HG02852 (cell line): ENCODE data around the gene ZNF785.
"Not testable (repeated sequence)": the region's sequence is repeated elsewhere in the genome, so short reads cannot be mapped to it uniquely, and the experiment has no call there.

Experiments
- ATAC-seq: cut with Tn5 transposase; IDR thresholded peaks from one replicate; pipeline ENCODE4 v1.9.1; 2021; ENCODE audit warnings: mild to moderate bottlenecking, moderate library complexity; ENCODE audit not compliant: unreplicated experiment

Gene ZNF785

GRCh38 chr16:30585400-30586191, at the start of gene ZNF785:
ZNF785 (minus strand) TSS chr16:30585697; CDS start chr16:30585611, 86 bp downstream.
- peak; percentile 87 for ATAC-seq

DNA sequence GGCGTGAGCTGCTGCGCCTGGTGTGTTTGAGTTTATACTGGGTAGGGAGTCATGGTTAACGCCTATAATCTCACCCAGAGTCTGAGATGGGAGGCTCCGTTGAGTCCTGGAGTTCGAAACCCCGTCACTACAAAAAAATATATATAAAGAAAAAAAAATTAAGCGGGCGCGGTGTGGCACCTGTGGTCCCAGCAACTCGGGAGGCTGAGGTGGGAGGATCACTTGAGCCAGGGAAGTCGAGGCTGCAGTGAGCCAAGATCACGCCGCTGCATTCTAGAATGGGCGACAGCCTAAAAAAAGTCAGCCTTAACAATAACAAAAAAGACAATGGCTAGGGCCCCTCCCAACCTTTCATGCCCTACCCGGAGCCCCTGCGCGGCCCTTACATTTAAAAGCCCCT, 48.0 kb upstream of the ZNF785 start:
- ATAC-seq, result no peak

DNA sequence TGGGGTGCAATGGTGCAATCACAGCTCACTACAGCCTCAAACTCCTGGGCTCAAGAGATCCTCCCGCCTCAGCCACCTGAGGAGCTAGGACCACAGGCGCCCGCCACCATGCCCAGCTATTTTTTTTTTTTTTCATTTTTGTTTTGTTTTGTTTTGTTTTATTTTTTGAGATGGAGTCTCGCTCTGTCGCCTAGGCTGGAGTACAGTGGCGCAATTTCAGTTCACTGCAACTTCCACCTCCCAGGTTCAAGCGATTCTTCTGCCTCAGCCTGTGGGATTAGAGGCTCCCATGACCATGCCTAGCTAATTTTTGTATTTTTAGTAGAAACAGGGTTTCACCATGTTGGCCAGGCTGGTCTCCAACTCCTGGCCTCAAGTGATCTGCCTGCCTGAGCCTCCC, 47.0 kb upstream of the ZNF785 start:
- not testable (repeated sequence) for ATAC-seq

DNA sequence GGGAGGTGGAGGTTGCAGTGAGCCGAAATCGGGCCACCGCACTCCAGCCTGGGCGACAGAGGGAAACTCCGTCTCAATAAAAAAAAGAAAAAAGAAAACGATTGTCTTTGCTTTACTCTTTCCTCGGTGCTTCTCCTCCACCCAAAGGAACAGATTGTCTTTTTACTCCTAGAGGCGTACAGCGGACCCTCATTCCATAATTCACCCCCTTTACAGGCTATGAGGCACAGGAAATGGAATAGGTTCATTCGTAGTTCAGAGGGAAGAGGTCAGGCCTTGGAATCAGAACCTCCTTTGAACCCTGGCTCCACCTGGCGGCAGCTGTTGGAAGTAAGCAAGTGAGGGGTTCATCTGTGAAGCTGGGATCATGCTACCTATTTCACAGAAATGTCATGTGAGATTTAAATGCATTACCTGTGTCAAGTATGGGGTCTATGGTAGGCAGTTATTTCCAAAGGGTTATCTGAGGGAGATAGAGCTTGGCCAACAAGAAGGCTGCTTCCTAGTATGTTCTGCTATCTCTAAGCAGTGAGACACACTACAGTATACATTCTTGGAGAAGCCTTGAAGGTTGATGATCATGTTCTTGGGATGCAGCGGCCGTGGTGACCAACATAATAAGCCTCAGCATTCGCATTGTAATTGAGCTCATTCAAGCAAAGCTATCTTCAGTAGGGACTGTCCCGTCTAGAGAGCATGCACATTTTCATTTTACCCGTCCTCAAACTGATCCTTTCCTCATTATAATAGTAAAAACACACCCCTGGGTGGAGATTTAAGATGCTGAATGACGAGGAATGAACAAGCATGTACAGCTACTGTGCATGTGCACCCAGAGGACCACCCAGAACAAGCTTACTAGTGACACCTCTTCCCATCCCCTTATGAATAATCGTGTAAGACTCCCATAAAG, 43.4 kb upstream of the ZNF785 start:
- no peak for ATAC-seq

DNA sequence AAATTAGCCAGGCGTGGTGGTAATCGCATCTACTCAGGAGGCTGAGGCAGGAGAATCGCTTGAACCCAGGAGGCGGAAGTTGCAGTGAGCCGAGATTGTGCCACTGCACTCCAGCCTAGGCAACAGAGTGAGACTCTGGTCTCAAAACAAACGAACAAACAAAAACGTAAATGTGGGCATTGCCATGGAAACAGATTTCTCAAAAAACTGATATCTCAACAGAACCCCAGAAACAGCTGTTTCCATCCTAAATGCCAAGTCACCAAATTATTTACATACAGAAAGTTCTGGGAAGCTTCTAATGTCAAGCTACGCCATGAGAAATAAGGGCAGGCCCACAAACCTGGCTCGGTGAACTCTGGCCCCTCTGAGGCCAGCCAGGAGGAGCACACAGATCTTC, 40.7 kb upstream of the ZNF785 start:
- ATAC-seq, result no peak

- ATAC-seq, result no peak
These were observed 38.2 kb upstream of the ZNF785 start for GRCh38 chr16:30623536-30624283.

GRCh38 chr16:30622455-30623032, 37.0 kb upstream of the ZNF785 start:
- no peak for ATAC-seq

DNA sequence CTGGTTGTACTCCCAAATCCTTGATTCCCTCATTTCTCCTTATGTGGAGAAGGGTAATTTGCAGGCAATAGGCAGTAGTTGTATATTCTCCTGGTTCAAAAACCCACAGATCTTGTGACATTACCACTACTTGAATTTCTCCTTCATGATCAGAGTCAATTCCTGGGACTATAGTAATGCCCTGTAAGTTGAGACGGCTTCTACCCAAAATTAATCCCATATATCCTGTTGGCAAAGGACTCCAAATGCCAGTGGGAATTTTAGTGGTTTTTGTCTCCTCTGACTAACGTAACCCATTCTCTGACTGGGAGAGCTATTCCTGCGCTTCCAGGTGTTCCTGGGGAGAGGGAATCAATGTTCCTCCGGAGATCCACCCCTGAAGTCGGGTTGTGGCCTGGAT, 36.3 kb upstream of the ZNF785 start:
- ATAC-seq, result no peak

- no peak for ATAC-seq
These were observed 34.7 kb upstream of the ZNF785 start for GRCh38 chr16:30620169-30620568.

GRCh38 chr16:30619638-30620037, 34.1 kb upstream of the ZNF785 start:
- ATAC-seq, result no peak

- no peak for ATAC-seq
These were observed 33.7 kb upstream of the ZNF785 start for GRCh38 chr16:30619202-30619601.

DNA sequence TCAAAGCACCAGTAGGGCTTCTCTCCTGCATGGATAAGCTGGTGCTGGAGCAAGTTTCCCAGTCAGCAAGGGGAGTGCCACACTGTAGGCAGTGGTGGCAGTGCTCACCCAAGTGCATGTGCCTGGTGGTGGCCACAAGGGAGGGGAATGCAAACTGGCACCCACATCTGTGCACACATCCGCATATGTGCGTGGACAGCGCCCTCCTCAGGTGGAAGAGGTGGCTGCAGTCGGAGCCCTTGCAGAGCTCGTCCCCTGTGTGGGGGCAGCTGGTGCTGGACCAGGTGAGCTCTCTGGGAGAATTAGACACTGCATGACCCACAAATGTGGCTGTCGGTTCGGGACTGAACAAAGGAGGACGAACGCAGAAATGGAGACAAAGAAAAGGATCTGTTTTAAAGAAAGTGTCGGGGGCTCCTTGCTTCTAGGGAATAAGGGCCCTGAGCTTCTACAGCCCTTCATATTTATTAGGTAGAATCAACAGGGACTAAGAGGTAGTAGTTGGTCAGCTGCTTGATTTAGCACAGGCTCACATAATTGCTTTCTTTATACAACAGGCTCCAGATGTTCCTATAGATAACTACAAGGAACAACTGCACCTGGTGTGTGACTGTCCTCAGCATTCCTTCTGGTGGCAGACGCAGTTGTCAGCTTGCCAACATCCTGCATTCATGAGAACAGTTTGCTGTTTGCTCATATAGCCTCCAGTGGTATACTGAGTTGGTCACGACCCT, 30.0 kb upstream of the ZNF785 start:
- no peak for ATAC-seq

GRCh38 chr16:30609926-30610839, 24.7 kb upstream of the ZNF785 start, which contains the start of gene ZNF689:
ZNF689 (minus strand) TSS chr16:30610389; CDS start chr16:30610041, 348 bp downstream.
- peak; percentile 87 for ATAC-seq

DNA sequence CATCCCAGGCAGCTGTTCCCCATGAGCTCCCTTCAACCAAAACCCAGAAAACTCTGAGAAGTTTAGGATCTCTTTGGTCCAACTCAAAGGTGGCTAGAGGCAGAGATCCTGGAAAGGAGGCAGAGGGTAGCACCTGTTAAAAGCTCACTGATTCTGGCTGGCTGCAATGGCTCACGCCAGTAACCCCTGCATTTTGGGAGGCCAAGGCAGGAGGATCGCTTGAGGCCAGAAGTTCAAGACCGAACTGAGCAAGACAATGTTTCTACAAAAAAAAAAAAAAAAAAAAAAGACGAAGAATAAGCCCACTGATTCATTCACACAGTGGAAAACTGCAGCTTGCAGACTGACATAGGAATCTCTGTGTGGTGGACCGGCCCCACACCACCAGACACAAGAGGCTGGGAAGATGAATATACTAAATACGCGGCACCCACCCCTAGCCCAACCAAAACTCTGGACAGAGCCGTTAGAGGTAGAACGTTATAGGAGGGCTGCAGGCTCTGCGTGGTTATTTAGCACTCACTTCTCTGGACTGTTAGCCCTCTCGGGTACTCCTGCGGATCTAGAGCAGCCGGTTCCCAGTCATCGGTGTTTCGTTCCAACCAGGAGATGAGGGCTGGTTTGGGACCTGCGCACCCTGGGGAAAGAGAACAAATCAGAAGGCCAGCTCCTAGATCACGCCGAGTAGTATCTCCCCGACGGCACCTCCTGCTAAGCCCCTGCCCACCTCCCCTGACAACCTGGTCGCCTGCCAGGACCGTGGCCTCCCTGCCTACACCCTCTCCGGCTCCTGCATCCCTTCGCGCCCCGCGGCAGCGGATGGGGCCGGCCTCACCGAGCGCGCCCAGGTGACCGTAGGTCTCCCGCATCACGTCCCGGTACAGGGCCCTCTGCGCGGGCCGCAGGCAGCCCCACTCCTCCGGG, 23.8 kb upstream of the ZNF785 start:
- ATAC-seq, result peak; percentile 29

GRCh38 chr16:30606004-30606403, 20.5 kb upstream of the ZNF785 start:
- no peak for ATAC-seq

DNA sequence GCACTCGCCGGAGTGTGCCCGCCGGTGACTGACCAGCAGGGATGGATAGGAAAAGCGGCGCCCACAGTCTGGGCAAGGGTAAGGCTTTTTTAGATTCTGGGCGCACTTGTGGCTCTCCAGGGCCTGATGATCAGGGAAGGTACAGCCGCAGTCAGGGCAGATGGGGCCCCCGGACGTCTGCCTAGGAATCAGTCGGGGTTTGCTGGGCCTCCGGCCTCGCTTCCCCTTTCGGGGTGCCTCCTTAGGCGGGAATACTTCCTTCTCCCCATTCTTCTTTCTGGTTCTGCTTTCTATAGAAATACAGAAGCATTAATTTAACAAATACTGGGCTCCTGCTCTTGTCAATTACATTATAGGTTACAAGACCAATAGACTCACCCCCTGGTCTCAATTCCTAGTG, 19.7 kb upstream of the ZNF785 start:
- no peak for ATAC-seq

DNA sequence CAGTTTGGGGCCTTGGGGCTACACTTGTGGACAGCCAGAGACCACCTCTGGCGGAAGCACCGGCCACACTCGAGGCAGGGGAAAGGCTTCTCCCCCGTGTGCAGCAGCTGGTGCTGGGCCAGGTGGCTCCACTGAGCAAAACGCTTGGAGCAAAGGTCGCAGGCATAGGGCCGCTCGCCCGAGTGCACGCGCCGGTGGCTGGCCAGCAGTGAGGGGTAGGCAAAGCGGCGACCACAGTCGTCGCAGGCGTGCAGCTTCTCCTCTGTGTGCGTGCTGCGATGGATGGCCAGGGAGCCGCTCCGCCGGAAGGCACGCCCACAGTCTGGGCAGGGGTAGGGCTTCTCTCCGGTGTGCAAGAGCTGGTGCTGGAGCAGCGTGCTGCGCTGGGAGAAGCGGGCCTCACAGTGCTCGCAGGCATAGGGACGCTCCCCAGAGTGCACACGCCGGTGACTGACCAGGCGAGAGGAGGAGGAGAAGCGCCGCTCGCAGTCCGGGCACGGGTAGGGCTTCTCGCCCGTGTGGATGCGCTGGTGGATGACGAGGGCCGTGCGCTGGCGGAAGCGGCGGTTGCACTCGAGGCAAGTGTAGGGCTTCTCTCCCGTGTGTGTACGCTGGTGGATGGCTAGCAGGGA, 18.9 kb upstream of the ZNF785 start:
- ATAC-seq, result no peak

- no peak for ATAC-seq
These were observed 18.4 kb upstream of the ZNF785 start for GRCh38 chr16:30603945-30604315.
